Stomach (tissue), 4 donors: Measurements from ENCODE around the gene COL23A1.

Experiments
- POLR2A ChIP-seq, 4 donors: fragments of 450-650 bp; IDR thresholded peaks; one replicate each; pipeline ENCODE4 v1.6.1; 2016; ENCODE audit warnings: antibody characterized with exemption in 4 of 4, control low read depth in 2 of 4, mild to moderate bottlenecking in 1 of 4, moderate library complexity in 1 of 4
- POLR2AphosphoS5 ChIP-seq, 3 donors: sonication (generic); formaldehyde crosslinking; IDR thresholded peaks; one replicate each; pipeline ENCODE4 v1.6.1; 2016; ENCODE audit warnings: antibody characterized with exemption in 3 of 3
- TF ChIP-seq, protein P1 (sequence below), 7 experiments: fragments of 450-650 bp in 4 of 7; fragments of 200-600 bp in 3 of 7; sonication (generic) in 3 of 7; IDR thresholded peaks; one replicate each; pipeline ENCODE4 v1.5.1; 2016 to 2019; ENCODE audit warnings: antibody characterized with exemption in 7 of 7, control low read depth in 2 of 7, mild to moderate bottlenecking in 1 of 7

DNA sequence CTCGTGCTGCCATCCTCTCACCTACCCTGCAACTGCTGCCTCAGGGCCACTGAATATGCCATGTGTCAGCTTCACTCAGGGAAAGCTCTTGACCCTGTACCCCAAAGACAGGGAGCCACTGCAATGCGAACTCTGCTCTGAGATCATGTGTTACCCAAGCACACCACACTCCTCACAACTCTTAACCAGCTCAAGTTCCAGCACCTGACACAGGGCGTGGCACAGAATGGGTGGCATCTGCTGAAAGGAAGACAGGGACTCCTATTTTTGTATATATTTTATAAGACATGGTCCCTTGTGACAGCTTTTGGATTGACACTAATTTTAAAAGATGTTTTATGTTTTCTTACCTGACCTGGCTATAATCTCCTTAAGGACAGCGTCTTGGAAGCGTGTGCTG lies 368.3 kb downstream of the COL23A1 start:
- no peak for TF ChIP-seq POLR2A (IDR thresholded peaks at IDR 0.05)
- TF ChIP-seq, protein P1, sequence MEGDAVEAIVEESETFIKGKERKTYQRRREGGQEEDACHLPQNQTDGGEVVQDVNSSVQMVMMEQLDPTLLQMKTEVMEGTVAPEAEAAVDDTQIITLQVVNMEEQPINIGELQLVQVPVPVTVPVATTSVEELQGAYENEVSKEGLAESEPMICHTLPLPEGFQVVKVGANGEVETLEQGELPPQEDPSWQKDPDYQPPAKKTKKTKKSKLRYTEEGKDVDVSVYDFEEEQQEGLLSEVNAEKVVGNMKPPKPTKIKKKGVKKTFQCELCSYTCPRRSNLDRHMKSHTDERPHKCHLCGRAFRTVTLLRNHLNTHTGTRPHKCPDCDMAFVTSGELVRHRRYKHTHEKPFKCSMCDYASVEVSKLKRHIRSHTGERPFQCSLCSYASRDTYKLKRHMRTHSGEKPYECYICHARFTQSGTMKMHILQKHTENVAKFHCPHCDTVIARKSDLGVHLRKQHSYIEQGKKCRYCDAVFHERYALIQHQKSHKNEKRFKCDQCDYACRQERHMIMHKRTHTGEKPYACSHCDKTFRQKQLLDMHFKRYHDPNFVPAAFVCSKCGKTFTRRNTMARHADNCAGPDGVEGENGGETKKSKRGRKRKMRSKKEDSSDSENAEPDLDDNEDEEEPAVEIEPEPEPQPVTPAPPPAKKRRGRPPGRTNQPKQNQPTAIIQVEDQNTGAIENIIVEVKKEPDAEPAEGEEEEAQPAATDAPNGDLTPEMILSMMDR (IDR thresholded peaks at IDR 0.05), result no peak
- TF ChIP-seq POLR2AphosphoS5 (IDR thresholded peaks at IDR 0.05), result no peak
